ENCODE results near the gene CGB7.

GRCh38 chr19:49042177-49042576, 15.4 kb downstream of the CGB7 start:
- TF ChIP-seq CTCF (conservative IDR thresholded peaks at IDR 0.05 in 1 of 2, IDR thresholded peaks at IDR 0.05 in 1 of 2; ENCODE audit: extremely low read depth in 1 of 2, insufficient read depth in 1 of 2, low read depth in 1 of 2, low read length in 2 of 2) (no peak), EZH2 (IDR thresholded peaks at IDR 0.05; ENCODE audit: borderline replicate concordance, low read length) (no peak)

All from mammary epithelial cell (primary cell).